ENCODE results near the gene CAMK2D. TPM values are rescaled to one million over a fixed set of nuclear protein-coding genes. Genes with fewer than 3 reads are reported as not detected.
"Not testable (repeated sequence)": the region's sequence is repeated elsewhere in the genome, so short reads cannot be mapped to it uniquely, and the experiment has no call there.

CAMK2D gene
- total RNA-seq, 1 donor from 2014 or later, result 147 TPM

DNA sequence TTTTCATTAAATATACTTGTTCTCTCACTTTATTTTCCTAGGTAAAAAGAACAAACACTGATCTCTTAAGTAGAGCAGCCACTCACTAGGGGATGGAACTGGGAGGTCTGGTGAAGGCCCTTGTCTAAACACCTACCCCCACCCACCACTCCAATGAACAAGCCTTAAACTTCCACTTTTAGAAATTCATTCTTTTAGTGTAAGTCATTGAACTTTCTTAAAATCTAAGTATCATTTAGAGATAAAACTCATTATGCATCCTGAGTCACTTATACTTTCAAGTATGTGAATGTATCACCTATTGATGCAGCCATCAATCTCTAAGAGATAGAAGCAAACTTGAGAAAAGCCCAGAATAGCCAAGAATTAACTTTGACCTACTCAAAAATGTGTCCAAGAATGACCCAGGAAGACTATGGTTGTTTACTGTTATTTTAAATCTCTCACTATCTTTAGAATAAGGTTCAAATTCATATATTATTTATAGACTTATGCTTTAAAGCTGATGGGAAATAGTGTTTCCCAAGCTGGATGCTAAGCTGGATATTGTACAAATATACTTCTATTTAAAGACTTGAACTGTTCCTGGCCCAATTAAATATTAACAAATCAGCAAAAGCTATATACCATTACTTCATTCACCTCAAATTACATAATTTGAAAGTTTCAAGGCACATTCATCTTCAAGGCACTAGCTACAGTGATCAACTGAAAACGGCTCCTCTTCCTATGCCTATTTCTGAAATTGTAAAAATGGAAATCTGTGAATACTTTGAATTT, 49.5 kb downstream of the CAMK2D start:
- no peaks in the 10 kb centered on the region for H3K27me3 ChIP-seq (ENCODE audit: control insufficient read depth in 3 of 3, insufficient read depth in 3 of 3, low read length in 3 of 3)

DNA sequence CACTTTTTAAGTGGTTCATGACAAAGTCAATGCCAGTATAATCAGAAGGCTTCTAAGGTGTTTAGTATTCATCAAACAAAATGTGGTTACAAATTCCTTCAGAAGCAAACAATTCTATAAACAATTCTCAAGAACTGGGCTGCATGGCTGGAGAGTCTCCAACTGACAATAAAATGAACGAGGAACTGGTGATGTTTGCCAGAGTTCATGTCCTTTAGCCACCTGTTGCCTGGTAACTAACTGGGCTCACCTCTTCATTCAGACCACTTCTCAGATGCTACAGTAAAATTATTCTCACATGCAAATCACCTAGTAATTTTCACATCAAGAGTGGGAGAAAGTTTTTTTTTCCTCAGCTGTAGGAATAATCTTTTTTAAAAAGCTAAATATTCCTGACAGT, 53.3 kb downstream of the CAMK2D start:
- Histone ChIP-seq H3K9me3 (ENCODE audit: control insufficient read depth in 3 of 3, low read length in 3 of 3) (no peaks in the 10 kb centered on the region), H3K4me1 (ENCODE audit: control insufficient read depth in 3 of 3, insufficient read depth in 3 of 3, low read length in 3 of 3) (peaks cover 8 to 25% (median 21%) of the 10 kb centered on the region in 3 donors)

More for the DNA sequence above, 49.5 kb downstream of the CAMK2D start:
- H3K9ac ChIP-seq (ENCODE audit: low read depth in 1 of 3, low read length in 3 of 3), result no peak overlapping the region
- no peaks in the 10 kb centered on the region for H3K9me3 ChIP-seq (ENCODE audit: control insufficient read depth in 3 of 3, low read length in 3 of 3)
- H3K36me3 ChIP-seq (ENCODE audit: control insufficient read depth in 3 of 3, insufficient read depth in 3 of 3, low read length in 3 of 3), result no peaks in the 10 kb centered on the region
- H3K4me3 ChIP-seq (ENCODE audit: low read length in 3 of 3), result no peak overlapping the region
- H3K4me1 ChIP-seq (ENCODE audit: control insufficient read depth in 3 of 3, insufficient read depth in 3 of 3, low read length in 3 of 3), result peaks cover 7 to 25% (median 18%) of the 10 kb centered on the region in 3 donors
- no peak overlapping the region for H3K27ac ChIP-seq (ENCODE audit: low read depth, low read length)

DNA sequence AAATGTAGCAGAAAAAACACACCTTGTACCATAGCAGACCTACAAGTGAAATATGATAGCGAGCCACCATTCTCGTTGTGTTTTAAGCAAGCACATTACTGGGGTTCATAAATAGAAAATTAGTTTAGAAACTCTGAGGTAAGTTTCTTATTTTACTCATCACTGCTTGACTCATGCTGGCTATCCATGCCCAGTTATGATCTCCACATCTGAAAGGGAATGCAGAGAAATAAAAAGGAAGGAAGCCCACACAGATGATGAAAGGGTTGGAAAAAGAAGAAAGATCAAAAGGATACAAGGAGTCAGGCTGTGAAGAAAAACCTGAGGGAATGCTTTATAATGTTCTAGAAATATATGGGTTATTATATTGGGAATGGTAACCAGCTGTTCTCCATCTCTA, 54.5 kb downstream of the CAMK2D start:
- no peaks in the 10 kb centered on the region for H3K27me3 ChIP-seq (ENCODE audit: control insufficient read depth in 3 of 3, insufficient read depth in 3 of 3, low read length in 3 of 3)
- peaks cover 6 to 25% (median 18%) of the 10 kb centered on the region in 3 donors for H3K4me1 ChIP-seq (ENCODE audit: control insufficient read depth in 3 of 3, insufficient read depth in 3 of 3, low read length in 3 of 3)
- no peaks in the 10 kb centered on the region for H3K36me3 ChIP-seq (ENCODE audit: control insufficient read depth in 3 of 3, insufficient read depth in 3 of 3, low read length in 3 of 3)
- H3K9ac ChIP-seq (ENCODE audit: low read depth in 1 of 3, low read length in 3 of 3), result peak overlapping the region in 1 of 3 donors; percentile 48
- no peak overlapping the region for H3K4me3 ChIP-seq (ENCODE audit: low read length in 3 of 3)
- peak overlapping the region; percentile 87 for H3K27ac ChIP-seq (ENCODE audit: low read depth, low read length)
- H3K9me3 ChIP-seq (ENCODE audit: control insufficient read depth in 3 of 3, low read length in 3 of 3), result no peaks in the 10 kb centered on the region

More for the DNA sequence above, 53.3 kb downstream of the CAMK2D start:
- Histone ChIP-seq H3K4me3 (ENCODE audit: low read length in 3 of 3) (no peak overlapping the region), H3K9ac (ENCODE audit: low read depth in 1 of 3, low read length in 3 of 3) (no peak overlapping the region), H3K27me3 (ENCODE audit: control insufficient read depth in 3 of 3, insufficient read depth in 3 of 3, low read length in 3 of 3) (no peaks in the 10 kb centered on the region), H3K36me3 (ENCODE audit: control insufficient read depth in 3 of 3, insufficient read depth in 3 of 3, low read length in 3 of 3) (no peaks in the 10 kb centered on the region), H3K27ac (ENCODE audit: low read depth, low read length) (peak overlapping the region; percentile 87)

DNA sequence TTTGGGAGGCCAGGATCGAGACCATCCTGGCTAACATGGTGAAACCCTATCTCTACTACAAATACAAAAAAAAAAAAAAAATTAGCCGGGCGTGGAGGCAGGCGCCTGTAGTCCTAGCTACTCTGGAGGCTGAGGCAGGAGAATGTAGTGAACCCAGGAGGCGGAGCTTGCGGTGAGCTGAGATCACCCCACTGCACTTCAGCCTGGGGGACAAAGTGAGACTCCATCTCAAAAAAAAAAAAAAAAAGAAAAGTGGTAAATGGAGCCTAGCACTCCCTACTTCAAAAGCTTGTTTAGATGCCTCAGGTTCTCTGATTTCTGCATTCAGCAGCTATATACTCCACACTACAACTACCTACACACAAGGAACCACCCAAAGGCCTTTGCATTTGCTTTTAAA, 56.4 kb downstream of the CAMK2D start:
- H3K27me3 ChIP-seq (ENCODE audit: control insufficient read depth in 3 of 3, insufficient read depth in 3 of 3, low read length in 3 of 3); H3K36me3 ChIP-seq (ENCODE audit: control insufficient read depth in 3 of 3, insufficient read depth in 3 of 3, low read length in 3 of 3); H3K27ac ChIP-seq (ENCODE audit: low read depth, low read length); H3K9ac ChIP-seq (ENCODE audit: low read depth in 1 of 3, low read length in 3 of 3); H3K4me3 ChIP-seq (ENCODE audit: low read length in 3 of 3); H3K9me3 ChIP-seq (ENCODE audit: control insufficient read depth in 3 of 3, low read length in 3 of 3): not testable (repeated sequence)
- H3K4me1 ChIP-seq (ENCODE audit: control insufficient read depth in 3 of 3, insufficient read depth in 3 of 3, low read length in 3 of 3), result peaks cover 12 to 21% (median 14%) of the 10 kb centered on the region in 3 donors

DNA sequence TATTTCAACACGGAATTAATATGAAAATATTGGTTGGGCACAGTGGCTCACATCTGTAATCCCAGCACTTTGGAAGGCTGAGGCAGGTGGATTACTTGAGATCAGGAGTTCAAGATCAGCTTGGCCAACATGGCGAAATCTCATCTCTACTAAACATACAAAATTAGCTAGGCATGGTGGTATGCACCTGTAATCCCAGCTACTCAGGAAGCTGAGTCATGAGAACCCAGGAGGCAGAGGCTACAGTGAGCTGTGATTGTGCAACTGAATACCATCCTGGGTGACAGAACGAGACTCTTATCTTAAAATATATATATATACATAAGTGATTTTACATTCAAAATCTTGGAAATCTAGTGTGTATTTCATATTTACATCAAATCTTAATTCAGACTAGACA, 58.9 kb downstream of the CAMK2D start:
- not testable (repeated sequence) for H3K9ac ChIP-seq (ENCODE audit: low read depth in 1 of 3, low read length in 3 of 3); H3K4me3 ChIP-seq (ENCODE audit: low read length in 3 of 3); H3K27ac ChIP-seq (ENCODE audit: low read depth, low read length); H3K9me3 ChIP-seq (ENCODE audit: control insufficient read depth in 3 of 3, low read length in 3 of 3); H3K36me3 ChIP-seq (ENCODE audit: control insufficient read depth in 3 of 3, insufficient read depth in 3 of 3, low read length in 3 of 3); H3K27me3 ChIP-seq (ENCODE audit: control insufficient read depth in 3 of 3, insufficient read depth in 3 of 3, low read length in 3 of 3)
- H3K4me1 ChIP-seq (ENCODE audit: control insufficient read depth in 3 of 3, insufficient read depth in 3 of 3, low read length in 3 of 3), result peaks cover 7 to 12% (median 10%) of the 10 kb centered on the region in 3 donors

DNA sequence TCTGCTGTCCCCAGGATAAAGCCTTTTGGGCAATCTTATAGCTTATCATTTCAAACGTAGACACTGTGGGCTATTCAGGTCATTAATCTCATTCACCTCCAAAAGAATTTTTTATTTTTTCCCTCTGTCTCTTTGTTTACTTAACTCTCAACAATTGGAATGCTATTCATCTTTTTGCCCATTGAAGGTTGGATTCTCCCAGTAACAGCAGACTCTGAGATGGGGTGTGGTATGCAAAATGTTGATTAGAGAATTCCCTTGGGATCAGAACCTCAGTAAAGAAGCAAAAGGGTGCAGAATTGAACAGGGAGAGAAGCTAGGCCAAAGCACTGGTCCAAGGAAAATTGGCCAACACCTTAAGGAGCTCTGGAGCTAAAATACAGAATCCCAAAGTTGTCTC, 60.4 kb downstream of the CAMK2D start:
- no peaks in the 10 kb centered on the region for H3K27me3 ChIP-seq (ENCODE audit: control insufficient read depth in 3 of 3, insufficient read depth in 3 of 3, low read length in 3 of 3)
- H3K4me3 ChIP-seq (ENCODE audit: low read length in 3 of 3), result no peak overlapping the region
- no peaks in the 10 kb centered on the region for H3K36me3 ChIP-seq (ENCODE audit: control insufficient read depth in 3 of 3, insufficient read depth in 3 of 3, low read length in 3 of 3)
- no peaks in the 10 kb centered on the region for H3K9me3 ChIP-seq (ENCODE audit: control insufficient read depth in 3 of 3, low read length in 3 of 3)
- peaks cover 4 to 7% (median 7%) of the 10 kb centered on the region in 3 donors for H3K4me1 ChIP-seq (ENCODE audit: control insufficient read depth in 3 of 3, insufficient read depth in 3 of 3, low read length in 3 of 3)
- H3K9ac ChIP-seq (ENCODE audit: low read depth in 1 of 3, low read length in 3 of 3), result no peak overlapping the region
- H3K27ac ChIP-seq (ENCODE audit: low read depth, low read length), result no peak overlapping the region

DNA sequence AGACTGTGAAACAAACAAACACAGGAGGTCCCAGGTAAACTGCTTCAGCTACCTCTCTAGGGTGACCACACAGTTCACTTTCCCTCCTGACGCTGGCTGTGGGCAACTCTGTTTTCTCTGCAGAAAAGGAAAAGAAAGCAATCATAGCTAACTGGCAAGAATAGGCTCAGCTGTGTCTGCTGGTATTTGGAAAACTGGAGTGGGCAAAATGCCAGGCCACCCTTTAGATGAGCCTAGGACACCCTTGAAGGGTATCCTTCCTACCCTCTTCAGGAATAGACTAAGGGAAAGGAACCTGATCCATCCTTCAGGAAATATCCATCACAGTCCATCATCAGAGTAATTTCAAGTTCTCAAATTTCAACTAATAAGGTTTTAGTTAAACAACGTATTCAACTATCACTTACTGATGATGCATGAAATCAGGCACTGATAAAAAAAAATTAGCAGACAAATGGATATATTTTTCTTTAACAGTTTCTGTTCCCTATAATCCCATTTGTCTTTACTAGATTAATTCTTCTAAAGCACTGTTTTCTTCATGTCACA, 60.9 kb downstream of the CAMK2D start:
- H3K9me3 ChIP-seq (ENCODE audit: control insufficient read depth in 3 of 3, low read length in 3 of 3), result no peaks in the 10 kb centered on the region
- H3K36me3 ChIP-seq (ENCODE audit: control insufficient read depth in 3 of 3, insufficient read depth in 3 of 3, low read length in 3 of 3), result no peaks in the 10 kb centered on the region
- peaks cover 4 to 12% (median 10%) of the 10 kb centered on the region in 3 donors for H3K4me1 ChIP-seq (ENCODE audit: control insufficient read depth in 3 of 3, insufficient read depth in 3 of 3, low read length in 3 of 3)
- no peaks in the 10 kb centered on the region for H3K27me3 ChIP-seq (ENCODE audit: control insufficient read depth in 3 of 3, insufficient read depth in 3 of 3, low read length in 3 of 3)
- H3K4me3 ChIP-seq (ENCODE audit: low read length in 3 of 3), result no peak overlapping the region
- no peak overlapping the region for H3K9ac ChIP-seq (ENCODE audit: low read depth in 1 of 3, low read length in 3 of 3)
- no peak overlapping the region for H3K27ac ChIP-seq (ENCODE audit: low read depth, low read length)

DNA sequence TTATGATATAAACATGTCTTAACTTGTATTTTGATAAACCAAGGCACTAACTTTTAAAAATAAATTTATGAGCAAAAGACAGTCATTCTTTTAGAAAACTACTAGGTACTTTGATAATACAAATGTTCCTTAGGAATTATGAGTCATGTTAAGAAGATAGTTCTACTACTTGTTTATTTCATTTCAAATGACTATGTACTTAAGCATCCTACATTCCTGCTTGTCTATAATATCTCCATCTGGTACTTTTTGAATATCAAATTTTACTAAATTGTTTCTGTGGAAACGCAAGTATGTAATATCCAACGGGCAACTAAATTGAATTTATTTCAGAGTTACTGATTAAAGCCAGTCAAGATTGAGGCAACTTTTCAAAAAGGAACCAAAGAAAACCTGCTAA, 61.8 kb downstream of the CAMK2D start:
- Histone ChIP-seq H3K27ac (ENCODE audit: low read depth, low read length) (no peak overlapping the region), H3K9me3 (ENCODE audit: control insufficient read depth in 3 of 3, low read length in 3 of 3) (no peaks in the 10 kb centered on the region), H3K36me3 (ENCODE audit: control insufficient read depth in 3 of 3, insufficient read depth in 3 of 3, low read length in 3 of 3) (no peaks in the 10 kb centered on the region), H3K9ac (ENCODE audit: low read depth in 1 of 3, low read length in 3 of 3) (no peak overlapping the region), H3K4me1 (ENCODE audit: control insufficient read depth in 3 of 3, insufficient read depth in 3 of 3, low read length in 3 of 3) (peaks cover 4 to 18% (median 11%) of the 10 kb centered on the region in 3 donors), H3K4me3 (ENCODE audit: low read length in 3 of 3) (no peak overlapping the region), H3K27me3 (ENCODE audit: control insufficient read depth in 3 of 3, insufficient read depth in 3 of 3, low read length in 3 of 3) (no peaks in the 10 kb centered on the region)

DNA sequence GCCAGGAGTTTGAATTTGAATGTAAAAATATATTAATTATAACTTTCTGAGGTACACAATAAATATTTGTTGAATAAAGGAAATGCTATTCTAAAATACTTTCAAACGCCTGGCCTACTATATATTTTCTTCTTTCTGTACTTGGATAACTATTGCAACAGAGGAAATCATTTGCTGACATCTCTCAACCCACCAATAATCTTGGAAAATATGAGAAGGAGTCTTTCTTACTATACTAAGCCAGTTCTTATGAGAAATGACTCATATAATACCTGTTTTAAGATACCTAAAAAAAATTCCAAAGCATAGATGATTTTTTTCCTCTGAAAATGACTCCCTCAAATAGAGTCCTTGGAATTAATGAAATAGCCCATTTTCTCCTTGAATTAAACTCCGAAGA, 64.1 kb downstream of the CAMK2D start:
- Histone ChIP-seq H3K27ac (ENCODE audit: low read depth, low read length) (no peak overlapping the region), H3K36me3 (ENCODE audit: control insufficient read depth in 3 of 3, insufficient read depth in 3 of 3, low read length in 3 of 3) (no peaks in the 10 kb centered on the region), H3K4me3 (ENCODE audit: low read length in 3 of 3) (no peak overlapping the region), H3K27me3 (ENCODE audit: control insufficient read depth in 3 of 3, insufficient read depth in 3 of 3, low read length in 3 of 3) (no peaks in the 10 kb centered on the region), H3K9ac (ENCODE audit: low read depth in 1 of 3, low read length in 3 of 3) (no peak overlapping the region), H3K9me3 (ENCODE audit: control insufficient read depth in 3 of 3, low read length in 3 of 3) (no peaks in the 10 kb centered on the region), H3K4me1 (ENCODE audit: control insufficient read depth in 3 of 3, insufficient read depth in 3 of 3, low read length in 3 of 3) (peaks cover 9 to 25% (median 9%) of the 10 kb centered on the region in 3 donors)

DNA sequence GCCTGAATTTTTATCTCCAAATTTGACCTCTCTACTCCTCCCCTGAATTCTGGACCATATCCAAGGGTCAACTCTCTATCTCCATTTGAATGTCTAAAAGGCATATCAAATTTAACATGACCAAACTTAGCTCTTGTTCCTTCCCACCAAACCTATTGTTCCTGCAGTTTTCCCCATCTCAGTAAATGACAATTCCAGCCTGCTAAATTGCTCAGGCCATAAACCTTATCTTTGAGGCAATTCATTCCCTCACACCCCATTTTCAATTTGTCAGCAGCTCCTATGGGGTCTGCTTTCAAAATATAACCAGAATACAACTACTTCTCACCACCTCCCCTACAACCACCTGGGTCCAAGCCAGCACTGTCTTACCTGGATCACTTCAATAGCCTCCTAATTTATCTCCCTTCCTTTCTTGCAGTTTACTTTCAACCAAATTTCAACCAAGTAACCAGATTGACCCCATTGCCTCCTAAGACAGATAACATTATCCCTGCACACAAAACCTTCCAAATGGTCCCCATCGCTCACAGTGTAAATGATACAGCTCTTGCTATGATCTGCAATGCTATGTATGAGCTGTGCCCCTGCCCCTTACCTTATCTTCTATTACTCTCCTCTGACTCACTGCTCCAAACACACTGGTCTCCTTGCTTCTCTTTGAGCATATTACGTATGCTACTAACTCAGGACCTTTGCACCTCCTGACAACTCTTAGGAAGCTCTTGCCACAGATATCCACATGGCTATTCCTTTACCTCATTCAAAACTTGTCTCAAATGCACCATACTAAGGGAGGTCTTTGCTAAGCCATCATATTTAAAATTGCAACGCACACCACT, 66.0 kb downstream of the CAMK2D start:
- no peaks in the 10 kb centered on the region for H3K27me3 ChIP-seq (ENCODE audit: control insufficient read depth in 3 of 3, insufficient read depth in 3 of 3, low read length in 3 of 3)
- peaks cover 6 to 23% (median 8%) of the 10 kb centered on the region in 3 donors for H3K4me1 ChIP-seq (ENCODE audit: control insufficient read depth in 3 of 3, insufficient read depth in 3 of 3, low read length in 3 of 3)
- no peak overlapping the region for H3K4me3 ChIP-seq (ENCODE audit: low read length in 3 of 3)
- no peaks in the 10 kb centered on the region for H3K36me3 ChIP-seq (ENCODE audit: control insufficient read depth in 3 of 3, insufficient read depth in 3 of 3, low read length in 3 of 3)
- H3K9me3 ChIP-seq (ENCODE audit: control insufficient read depth in 3 of 3, low read length in 3 of 3), result no peaks in the 10 kb centered on the region
- H3K9ac ChIP-seq (ENCODE audit: low read depth in 1 of 3, low read length in 3 of 3), result no peak overlapping the region
- no peak overlapping the region for H3K27ac ChIP-seq (ENCODE audit: low read depth, low read length)
